IMR-90 (cell line): ENCODE measurements around the gene DPF3.

Experiments
- CEBPB ChIP-seq: IDR thresholded peaks from 2 replicates; pipeline ENCODE4 v1.6.1; 2012; ENCODE audit warnings: low read depth, low read length, improper control_type of control experiment
- CHD1 ChIP-seq: IDR thresholded peaks from 2 replicates; pipeline ENCODE4 v1.6.1; 2012; ENCODE audit warnings: low read depth, low read length, improper control_type of control experiment
- CTCF ChIP-seq: conservative IDR thresholded peaks from 2 replicates; pipeline ENCODE4 v1.5.1; 2012; ENCODE audit warnings: mild to moderate bottlenecking, low read depth, low read length, improper control_type of control experiment
- FOS ChIP-seq: fragments of 150-350 bp; IDR thresholded peaks from 2 replicates; pipeline ENCODE4 v1.6.1; 2016; ENCODE audit warnings: low read depth, low read length
- MAZ ChIP-seq: IDR thresholded peaks from 2 replicates; pipeline ENCODE4 v1.6.1; 2012; ENCODE audit warnings: low read depth, mild to moderate bottlenecking, low read length, improper control_type of control experiment, moderate library complexity, borderline replicate concordance
- NFE2L2 ChIP-seq: fragments of 150-350 bp; IDR thresholded peaks from 2 replicates; pipeline ENCODE4 v1.6.1; 2016; ENCODE audit warnings: low read depth, mild to moderate bottlenecking, low read length
- POLR2A ChIP-seq: IDR thresholded peaks from 2 replicates; pipeline ENCODE4 v1.6.1; 2012; ENCODE audit warnings: mild to moderate bottlenecking, low read depth, low read length
- RCOR1 ChIP-seq: IDR thresholded peaks from 2 replicates; pipeline ENCODE4 v1.6.1; 2012; ENCODE audit warnings: mild to moderate bottlenecking, low read length, improper control_type of control experiment; ENCODE audit not compliant: insufficient replicate concordance
- RFX5 ChIP-seq: IDR thresholded peaks from 2 replicates; pipeline ENCODE4 v1.8.0; 2012; ENCODE audit warnings: low read depth, mild to moderate bottlenecking, low read length, moderate library complexity

- TF ChIP-seq CTCF: no peak
- TF ChIP-seq POLR2A: no peak
- no peak for TF ChIP-seq FOS
- no peak for TF ChIP-seq CHD1
- no peak for TF ChIP-seq CEBPB
- no peak for TF ChIP-seq RFX5
- TF ChIP-seq RCOR1: no peak
- TF ChIP-seq MAZ: no peak
- TF ChIP-seq NFE2L2: no peak
Observed at GRCh38 chr14:72610096-72610830, 283.6 kb downstream of the DPF3 start.
